Measurements from ENCODE around the gene FOXA2.
A peak's percentile ranks its signal among the peaks of the same experiment; 100 is the strongest.

DNA sequence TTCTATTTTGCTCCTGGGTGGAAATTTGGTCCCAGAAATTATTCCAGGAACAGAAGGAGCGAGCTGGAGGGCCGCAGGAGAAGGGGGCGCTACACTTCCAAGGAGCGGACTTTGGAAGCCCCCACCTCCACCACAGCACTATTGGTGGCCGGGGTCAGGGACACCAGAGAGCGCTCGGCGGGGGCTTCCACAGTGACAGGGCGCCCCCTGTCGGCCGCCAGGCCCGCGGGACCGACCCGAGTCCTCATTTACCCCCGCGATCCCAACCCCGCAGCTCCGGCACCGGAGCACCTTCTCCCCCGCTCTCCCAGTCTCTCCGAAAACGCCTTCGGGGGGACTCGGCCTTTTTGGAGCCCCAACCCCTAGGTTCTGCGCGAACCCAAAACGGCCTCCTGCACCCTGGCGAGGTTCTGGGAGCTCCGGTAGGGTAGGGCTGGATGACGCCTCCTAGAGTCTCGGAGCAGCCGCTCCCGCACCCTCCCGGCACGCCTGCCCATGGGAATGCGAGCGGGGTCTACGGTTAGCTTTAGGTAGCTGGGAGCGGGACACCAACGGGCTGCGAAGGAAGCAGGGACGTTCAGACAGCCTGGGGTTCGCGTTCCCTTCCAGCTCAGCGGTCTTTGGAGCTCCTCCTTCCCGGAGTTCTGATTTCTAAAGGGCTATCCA, 2.4 kb upstream of the FOXA2 start:
- TF ChIP-seq CTCF (conservative IDR thresholded peaks at IDR 0.05 in 1 of 2, IDR thresholded peaks at IDR 0.05 in 1 of 2; ENCODE audit: low read depth in 1 of 2, low read length in 2 of 2) (peak in 1 of 2 donors; percentile 20), EZH2 (IDR thresholded peaks at IDR 0.05; ENCODE audit: low read length, missing control alignments) (no peak)

Measured in fibroblast of lung (primary cell).